ENCODE results near the gene MAOB.

DNA sequence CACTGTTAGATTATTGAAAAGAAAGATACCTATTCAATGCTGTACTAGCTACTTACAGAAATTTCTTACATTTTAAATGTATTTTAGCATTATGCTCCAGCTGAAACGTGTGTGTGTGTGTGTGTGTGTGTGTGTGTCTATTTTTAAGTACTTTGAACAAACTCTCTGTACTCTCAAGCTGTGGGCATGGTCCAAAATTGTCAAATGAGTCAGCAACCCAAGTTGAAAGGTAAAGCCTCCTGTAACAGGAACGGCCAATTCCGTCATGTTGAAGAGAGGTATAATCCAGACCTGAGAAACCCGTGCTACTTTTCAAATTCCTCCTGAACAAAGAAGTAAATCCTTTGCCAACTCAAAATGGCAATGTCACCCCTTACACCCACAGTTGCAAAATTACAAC is 20.5 kb downstream of the MAOB start:
- TF ChIP-seq EZH2 (IDR thresholded peaks at IDR 0.05; ENCODE audit: low read length, missing control alignments), result no peak
- TF ChIP-seq, protein P1, sequence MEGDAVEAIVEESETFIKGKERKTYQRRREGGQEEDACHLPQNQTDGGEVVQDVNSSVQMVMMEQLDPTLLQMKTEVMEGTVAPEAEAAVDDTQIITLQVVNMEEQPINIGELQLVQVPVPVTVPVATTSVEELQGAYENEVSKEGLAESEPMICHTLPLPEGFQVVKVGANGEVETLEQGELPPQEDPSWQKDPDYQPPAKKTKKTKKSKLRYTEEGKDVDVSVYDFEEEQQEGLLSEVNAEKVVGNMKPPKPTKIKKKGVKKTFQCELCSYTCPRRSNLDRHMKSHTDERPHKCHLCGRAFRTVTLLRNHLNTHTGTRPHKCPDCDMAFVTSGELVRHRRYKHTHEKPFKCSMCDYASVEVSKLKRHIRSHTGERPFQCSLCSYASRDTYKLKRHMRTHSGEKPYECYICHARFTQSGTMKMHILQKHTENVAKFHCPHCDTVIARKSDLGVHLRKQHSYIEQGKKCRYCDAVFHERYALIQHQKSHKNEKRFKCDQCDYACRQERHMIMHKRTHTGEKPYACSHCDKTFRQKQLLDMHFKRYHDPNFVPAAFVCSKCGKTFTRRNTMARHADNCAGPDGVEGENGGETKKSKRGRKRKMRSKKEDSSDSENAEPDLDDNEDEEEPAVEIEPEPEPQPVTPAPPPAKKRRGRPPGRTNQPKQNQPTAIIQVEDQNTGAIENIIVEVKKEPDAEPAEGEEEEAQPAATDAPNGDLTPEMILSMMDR (conservative IDR thresholded peaks at IDR 0.05 in 1 of 2, IDR thresholded peaks at IDR 0.05 in 1 of 2; ENCODE audit: low read depth in 1 of 2, low read length in 2 of 2), result no peak

Measured in fibroblast of lung (primary cell).